GM18867 (cell line): Measurements from ENCODE around the gene KCNJ10.
A peak's percentile ranks its signal among the peaks of the same experiment; 100 is the strongest.
"Not testable (repeated sequence)": the region's sequence is repeated elsewhere in the genome, so short reads cannot be mapped to it uniquely, and the experiment has no call there.

Experiments used
- ATAC-seq: cut with Tn5 transposase; IDR thresholded peaks from one replicate; pipeline ENCODE4 v1.9.1; 2021; ENCODE audit warnings: mild to moderate bottlenecking, moderate library complexity; ENCODE audit not compliant: unreplicated experiment

KCNJ10 gene

GRCh38 chr1:160069460-160070231, at the start of gene KCNJ10:
TSS of gene KCNJ10 (minus strand) at chr1:160070160. CDS start at chr1:160042532, 27,628 bp downstream.
- no peak for ATAC-seq

- no peak for ATAC-seq
Measured at GRCh38 chr1:160118928-160119327, 49.0 kb upstream of the KCNJ10 start.

DNA sequence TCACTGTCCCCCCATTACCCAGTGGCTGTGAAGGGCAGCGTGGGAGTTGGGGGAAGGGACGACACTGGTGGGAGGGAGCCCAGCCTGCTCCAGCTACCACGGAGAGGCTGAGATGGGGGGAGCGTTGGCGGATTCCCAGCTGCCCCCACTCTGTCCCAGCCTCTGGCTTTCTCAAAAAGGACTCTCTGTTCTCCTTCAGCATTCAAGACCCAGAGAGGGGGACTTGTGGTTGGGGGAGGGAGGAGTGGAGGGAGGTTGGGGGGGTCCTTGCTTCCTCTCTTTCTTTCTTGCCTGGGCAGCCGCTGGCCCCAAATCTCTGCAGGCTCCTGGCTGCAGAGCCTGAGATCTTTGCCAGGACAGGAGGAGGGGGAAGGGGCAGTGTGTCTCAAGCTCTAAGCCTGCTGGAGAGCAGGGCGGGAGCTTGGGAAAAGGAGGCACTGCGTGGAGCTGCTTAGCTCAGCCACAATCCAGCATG, 47.8 kb upstream of the KCNJ10 start:
- no peak for ATAC-seq

DNA sequence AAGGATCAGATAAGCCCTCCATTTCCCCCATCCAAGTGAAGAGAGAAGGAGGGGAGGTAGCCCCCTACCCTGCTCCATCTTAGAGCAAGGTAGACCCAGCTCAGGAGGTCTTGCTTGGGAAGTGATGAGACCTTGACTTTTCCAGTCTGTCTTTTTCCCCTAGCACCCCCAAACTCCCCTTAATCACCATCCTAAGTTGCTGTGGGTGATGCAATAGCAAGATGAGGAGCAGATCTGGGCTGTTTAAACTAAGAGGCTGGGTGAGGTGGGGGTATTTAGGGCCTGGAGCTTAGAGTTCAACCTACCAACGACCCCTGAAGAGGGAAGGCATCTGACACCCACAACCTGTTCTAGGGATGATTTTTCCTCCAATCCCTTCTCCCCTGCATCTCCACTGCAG, 47.3 kb upstream of the KCNJ10 start:
- no peak for ATAC-seq

DNA sequence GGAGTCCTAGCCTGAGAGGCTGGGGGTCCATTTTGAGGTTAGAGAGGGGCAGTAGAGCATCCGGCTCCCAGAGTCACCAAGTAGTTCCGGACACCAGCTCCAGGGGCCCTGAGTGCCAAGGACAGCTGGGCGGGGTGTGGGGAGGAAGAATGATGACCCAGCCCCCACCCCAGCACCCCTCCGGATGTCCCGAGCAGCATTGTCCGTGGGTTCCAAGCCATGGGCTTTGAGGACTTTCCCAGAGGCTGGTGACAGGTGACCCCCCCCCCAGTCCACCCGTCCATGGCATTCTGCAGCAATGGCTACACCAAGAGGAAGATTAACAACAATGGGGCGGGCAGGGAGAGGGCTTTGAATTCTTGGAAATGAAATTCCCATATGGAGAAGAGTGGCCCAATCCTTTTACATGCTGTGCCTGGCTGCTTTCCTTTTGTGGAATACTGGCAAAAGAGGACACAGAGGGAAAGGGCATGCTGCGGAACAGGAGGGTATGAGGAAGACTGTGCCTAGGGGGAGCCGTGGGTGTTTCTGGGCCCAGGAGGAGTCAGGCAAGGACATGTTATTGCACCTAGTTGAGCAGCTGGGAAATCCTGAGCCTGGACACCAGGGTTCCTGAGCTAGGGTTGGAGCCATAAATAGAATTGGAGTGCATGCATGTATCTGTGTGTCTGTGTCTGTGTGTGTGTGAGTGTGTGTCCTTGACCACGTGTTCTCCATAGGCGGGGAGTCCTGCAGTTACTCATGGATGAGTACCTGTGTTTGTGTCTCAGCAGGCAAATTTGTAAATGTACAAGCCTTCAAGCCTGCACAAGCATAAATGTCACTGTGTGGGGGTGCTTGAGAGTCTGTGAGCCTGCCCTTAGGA, 46.6 kb upstream of the KCNJ10 start:
- no peak for ATAC-seq

DNA sequence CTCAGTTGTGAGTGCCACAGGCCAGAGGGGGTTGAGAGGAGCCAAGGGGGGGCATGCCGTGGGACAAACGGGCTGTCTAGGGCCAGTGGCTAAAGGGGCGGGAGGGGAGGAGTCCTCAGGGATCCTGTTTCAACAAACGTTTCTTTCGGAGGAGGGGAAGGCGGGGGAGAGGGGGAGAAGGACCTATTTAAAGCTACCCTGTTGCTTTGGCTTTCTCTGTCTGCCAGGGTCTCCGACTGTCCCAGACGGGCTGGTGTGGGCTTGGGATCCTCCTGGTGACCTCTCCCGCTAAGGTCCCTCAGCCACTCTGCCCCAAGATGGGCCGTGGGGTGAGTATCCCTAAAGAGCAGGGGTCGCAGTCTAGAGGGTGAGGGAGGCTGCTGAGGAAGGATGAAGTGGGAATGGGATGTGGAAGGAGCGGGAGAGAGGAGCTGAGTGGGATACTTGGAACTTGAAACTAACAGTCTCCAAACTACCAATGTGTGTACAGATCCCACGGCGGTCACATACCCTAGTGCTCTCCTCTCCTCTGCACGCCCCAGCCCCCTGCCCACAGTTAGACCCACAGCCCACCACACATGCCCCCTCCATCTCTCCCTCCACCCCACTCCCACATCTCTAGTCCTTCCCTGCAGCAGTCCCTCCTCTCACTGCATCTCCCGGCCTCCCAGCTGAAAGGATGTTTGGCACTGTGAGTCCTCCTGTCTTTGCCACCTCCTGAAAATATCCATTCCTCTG, 45.8 kb upstream of the KCNJ10 start, which contains the start of gene ATP1A2:
TSS of gene ATP1A2 (plus strand) at position 215 of the 738 bp plus-strand sequence. CDS start at position 318, 103 bp downstream.
- no peak for ATAC-seq

- no peak for ATAC-seq
Measured at GRCh38 chr1:160114085-160114484, 44.1 kb upstream of the KCNJ10 start.

GRCh38 chr1:160113407-160113806, 43.4 kb upstream of the KCNJ10 start:
- ATAC-seq: no peak

DNA sequence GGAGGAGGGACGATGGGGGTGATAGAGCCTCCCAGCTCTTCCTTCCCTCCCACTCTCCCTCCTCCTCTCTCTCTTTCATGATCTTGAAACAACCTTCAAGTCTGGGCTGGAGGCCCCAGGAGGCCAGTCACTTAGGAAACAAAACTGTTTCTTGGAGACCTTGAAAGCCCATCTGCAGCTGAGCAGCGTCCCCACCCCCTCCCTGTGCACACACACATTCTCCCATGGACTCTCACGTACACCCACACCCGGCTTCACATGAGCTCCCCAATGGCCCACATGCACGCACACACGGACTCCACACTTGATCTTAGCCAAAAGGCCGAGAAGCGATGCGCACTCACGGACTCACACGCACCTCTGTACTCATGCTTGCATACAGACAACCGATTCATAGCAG, 42.4 kb upstream of the KCNJ10 start:
- no peak for ATAC-seq

- ATAC-seq: not testable (repeated sequence)
Measured at GRCh38 chr1:160111462-160111861, 41.5 kb upstream of the KCNJ10 start.

DNA sequence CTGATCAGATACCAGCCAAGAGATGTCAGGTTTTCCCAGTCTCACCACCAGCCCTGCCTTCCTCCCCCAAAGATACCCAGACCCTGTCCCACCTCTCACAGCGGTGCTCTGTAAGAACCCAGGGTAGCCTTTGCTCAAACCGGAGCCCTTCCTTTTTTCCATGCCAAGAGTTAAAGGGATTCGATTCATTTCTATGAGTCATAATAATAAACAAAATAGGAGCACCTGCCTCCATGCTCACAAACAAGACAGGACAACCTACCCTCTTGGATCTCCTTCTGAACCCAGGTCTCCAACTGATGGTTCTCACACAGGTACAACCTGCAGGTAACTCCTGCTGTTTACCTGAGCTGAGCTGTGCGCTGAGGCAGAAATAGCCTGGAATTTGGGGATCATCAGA, 39.7 kb upstream of the KCNJ10 start:
- no peak for ATAC-seq

GRCh38 chr1:160108888-160109662, 39.1 kb upstream of the KCNJ10 start:
- no peak for ATAC-seq

DNA sequence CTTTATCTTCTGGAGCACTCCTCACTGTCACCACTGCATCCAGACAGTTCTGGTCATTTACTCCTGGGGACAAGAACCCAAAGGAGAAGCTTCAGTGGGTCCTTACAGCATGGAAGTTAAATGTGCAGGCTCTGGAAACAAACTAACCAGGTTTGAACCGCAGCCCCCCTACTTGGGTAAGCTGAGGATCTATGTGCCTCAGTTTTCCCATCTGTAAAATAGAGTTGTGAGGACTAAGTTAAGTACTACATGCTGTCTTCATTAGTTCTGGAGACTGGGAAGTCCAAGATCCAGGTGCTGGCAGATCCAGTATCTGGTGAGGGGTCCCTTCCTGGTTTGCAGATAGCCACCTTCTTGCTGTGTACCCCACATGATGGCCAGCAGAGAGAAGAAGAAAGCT, 37.6 kb upstream of the KCNJ10 start:
- no peak for ATAC-seq

- ATAC-seq: no peak
Measured at GRCh38 chr1:160105155-160105554, 35.2 kb upstream of the KCNJ10 start.

DNA sequence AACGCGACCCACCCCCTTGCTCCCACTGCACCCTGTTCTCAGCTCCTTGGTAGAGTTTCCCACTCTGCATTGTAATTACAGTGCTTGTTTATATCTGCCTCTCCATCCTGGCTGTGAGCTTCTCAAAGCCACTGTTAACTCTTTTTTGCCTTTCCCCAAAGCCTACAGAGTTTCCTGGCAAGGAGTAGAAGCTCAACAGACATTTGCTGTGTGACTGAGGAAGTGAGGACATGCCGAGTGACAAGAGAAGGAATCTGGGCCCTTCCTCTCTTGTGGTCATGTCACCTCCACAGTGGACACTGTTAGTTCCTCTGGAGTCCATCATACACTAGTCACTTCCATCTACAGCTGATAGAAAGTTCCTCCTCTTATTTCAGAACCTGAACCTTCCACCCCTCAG, 34.5 kb upstream of the KCNJ10 start:
- ATAC-seq: no peak

DNA sequence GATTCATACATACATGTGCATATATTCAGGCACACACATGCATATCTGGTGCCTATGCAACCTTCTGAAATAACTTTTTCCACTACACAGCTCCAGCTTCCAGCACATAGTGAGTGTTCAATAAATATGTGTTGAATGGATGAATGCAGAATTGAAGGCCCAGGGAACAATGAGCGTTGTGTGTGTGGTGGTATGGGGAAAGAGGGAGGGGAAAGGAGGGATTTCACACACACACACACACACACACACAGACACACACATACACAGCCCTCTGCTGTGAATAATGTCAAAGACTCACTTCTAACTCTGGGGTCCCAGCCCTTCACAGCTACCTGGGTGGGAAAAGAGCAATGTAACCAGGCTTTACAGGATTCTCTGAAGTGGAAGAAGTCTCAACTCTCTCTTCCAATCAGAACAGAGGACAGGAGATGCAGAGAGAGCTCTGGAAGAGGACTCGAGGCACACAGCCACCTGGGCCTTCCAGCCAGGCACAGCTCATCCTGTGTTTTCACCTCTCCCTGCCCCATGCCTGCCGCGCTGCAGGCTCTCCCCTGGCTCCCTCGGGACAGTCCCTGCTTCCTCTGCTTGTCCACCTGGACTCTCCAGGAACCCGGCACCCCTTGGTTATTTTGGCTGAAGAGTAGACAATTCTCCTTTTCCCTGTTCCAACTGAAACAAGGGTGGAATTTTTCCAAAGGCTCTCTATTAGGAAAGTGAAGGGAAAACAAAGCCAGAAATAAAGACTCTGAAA, 33.9 kb upstream of the KCNJ10 start:
- ATAC-seq: no peak

GRCh38 chr1:160101717-160102522, 32.0 kb upstream of the KCNJ10 start:
- ATAC-seq: no peak

- peak; percentile 25 for ATAC-seq
Measured at GRCh38 chr1:160101037-160101716, 31.2 kb upstream of the KCNJ10 start.
